ENCODE results near the gene LEMD3.

DNA sequence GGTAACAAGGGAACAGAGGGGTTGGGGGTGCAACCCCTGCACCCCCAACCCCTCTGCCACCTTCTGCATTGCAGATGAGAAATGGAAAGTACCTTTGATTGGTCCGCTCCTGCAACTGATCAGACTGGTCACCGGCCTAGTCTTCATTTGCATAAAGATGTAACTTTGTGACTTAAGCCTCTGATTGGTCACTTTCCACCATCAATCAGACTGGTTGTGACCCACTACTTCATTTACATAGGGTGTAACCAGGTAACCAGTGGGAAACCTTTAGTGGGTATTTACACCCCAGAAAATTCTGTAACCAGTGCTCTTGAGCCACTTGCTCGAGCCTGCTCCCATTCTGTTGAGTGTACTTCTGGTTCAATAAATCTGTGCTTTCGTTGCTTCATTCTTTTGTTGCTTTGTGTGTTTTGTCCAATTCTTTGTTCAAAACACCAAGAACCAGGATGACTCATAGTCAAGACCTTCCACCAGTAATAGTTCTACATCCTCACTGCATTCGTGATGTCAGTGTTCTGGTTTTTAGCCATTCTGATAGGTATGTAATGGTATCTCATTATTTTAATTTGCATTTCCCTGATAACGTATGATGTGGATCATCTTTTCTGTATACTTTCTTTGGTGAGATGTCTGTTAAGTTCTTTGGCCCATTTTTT, 30.8 kb downstream of the LEMD3 start:
- TF ChIP-seq, protein P1, sequence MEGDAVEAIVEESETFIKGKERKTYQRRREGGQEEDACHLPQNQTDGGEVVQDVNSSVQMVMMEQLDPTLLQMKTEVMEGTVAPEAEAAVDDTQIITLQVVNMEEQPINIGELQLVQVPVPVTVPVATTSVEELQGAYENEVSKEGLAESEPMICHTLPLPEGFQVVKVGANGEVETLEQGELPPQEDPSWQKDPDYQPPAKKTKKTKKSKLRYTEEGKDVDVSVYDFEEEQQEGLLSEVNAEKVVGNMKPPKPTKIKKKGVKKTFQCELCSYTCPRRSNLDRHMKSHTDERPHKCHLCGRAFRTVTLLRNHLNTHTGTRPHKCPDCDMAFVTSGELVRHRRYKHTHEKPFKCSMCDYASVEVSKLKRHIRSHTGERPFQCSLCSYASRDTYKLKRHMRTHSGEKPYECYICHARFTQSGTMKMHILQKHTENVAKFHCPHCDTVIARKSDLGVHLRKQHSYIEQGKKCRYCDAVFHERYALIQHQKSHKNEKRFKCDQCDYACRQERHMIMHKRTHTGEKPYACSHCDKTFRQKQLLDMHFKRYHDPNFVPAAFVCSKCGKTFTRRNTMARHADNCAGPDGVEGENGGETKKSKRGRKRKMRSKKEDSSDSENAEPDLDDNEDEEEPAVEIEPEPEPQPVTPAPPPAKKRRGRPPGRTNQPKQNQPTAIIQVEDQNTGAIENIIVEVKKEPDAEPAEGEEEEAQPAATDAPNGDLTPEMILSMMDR (IDR thresholded peaks at IDR 0.05; ENCODE audit: insufficient read depth, low read depth, low read length) = no peak
- no peak for TF ChIP-seq EZH2 (IDR thresholded peaks at IDR 0.05; ENCODE audit: insufficient read depth, low read length)
